ENCODE data around the gene IGIP. TPM values are rescaled to one million over a fixed set of nuclear protein-coding genes. Genes with fewer than 3 reads are reported as not detected.

Gene IGIP
- total RNA-seq, result 10 to 100 TPM in 1 of 4 donors, 1 to 10 TPM in 3; 6.7 to 13.1 (median 8.2) TPM

GRCh38 chr5:140125637-140126036 is at the start of gene IGIP:
TSS of gene IGIP (plus strand) at chr5:140125937. CDS start at chr5:140128477, 2,540 bp downstream.
- in situ Hi-C loops (cut with MboI; ENCODE audit: low sequenced_read_pairs in 4 of 4), result no loop called here
- ATAC-seq (no peak), DNase-seq (no peak)
- intact Hi-C loops (cut with DNase I; ENCODE audit: low total_unique reads), result no loop called here
- H3K9me3 ChIP-seq, result no peaks in the 10 kb centered on the region
- H3K4me3 ChIP-seq, result no peak within 1 kb of the TSS
- H3K36me3 ChIP-seq, result no peaks in the 10 kb centered on the region
- no peaks in the 10 kb centered on the region for H3K27me3 ChIP-seq
- TF ChIP-seq POLR2A (IDR thresholded peaks at IDR 0.05) (no peak), CTCF (IDR thresholded peaks at IDR 0.05 in 4 of 5, conservative IDR thresholded peaks at IDR 0.05 in 1 of 5) (no peak)
- H3K27ac ChIP-seq, result no peak within 1 kb of the TSS
- H3K4me1 ChIP-seq, result peaks cover 14 to 24% of the 10 kb centered on the region in 2 donors

DNA sequence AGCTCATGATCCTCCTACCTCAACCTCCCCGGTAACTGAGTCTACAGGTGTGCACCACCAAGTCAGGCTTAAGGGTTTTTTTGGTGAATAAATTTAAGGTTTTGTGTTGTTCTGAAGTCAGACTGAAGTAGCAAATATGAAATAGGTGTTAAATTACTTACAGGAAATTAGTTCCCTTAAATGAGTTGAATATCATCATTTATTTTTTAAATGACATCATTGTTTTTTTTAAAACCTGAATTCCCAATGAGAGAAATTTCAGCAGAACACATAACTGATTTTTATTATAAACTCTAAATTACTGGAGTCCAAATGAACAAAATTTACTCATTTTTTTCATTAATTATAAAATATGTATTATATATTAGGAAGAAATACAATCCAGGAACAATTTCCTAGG is 49.6 kb upstream of the IGIP start:
- DNase-seq, result no peak
- ATAC-seq, result no peak
- Histone ChIP-seq H3K4me3 (no peak overlapping the region), H3K36me3 (no peaks in the 10 kb centered on the region), H3K27me3 (no peaks in the 10 kb centered on the region), H3K27ac (no peak overlapping the region), H3K4me1 (no peaks in the 10 kb centered on the region), H3K9me3 (no peaks in the 10 kb centered on the region)
- in situ Hi-C loops (cut with MboI; ENCODE audit: low sequenced_read_pairs in 4 of 4), result no loop called here
- intact Hi-C loops (cut with DNase I; ENCODE audit: low total_unique reads), result no loop called here
- TF ChIP-seq POLR2A (IDR thresholded peaks at IDR 0.05) (no peak), CTCF (IDR thresholded peaks at IDR 0.05 in 4 of 5, conservative IDR thresholded peaks at IDR 0.05 in 1 of 5) (no peak)

GRCh38 chr5:140076788-140077187 is 48.9 kb upstream of the IGIP start:
- no peak for ATAC-seq

GRCh38 chr5:140083120-140083519 is 42.6 kb upstream of the IGIP start:
- in situ Hi-C loops (cut with MboI; ENCODE audit: low sequenced_read_pairs in 4 of 4), result loop anchor here in 1 of 4 donors (10.0 kb wide), 2 partner anchors 52 to 298 kb away; no protein-coding TSS in a partner anchor
- DNase-seq (no peak), ATAC-seq (no peak)
- H3K4me1 ChIP-seq, result no peaks in the 10 kb centered on the region
- H3K9me3 ChIP-seq, result no peaks in the 10 kb centered on the region
- no peak overlapping the region for H3K4me3 ChIP-seq
- TF ChIP-seq POLR2A (IDR thresholded peaks at IDR 0.05), result no peak
- no peak for TF ChIP-seq CTCF (IDR thresholded peaks at IDR 0.05 in 4 of 5, conservative IDR thresholded peaks at IDR 0.05 in 1 of 5)
- H3K36me3 ChIP-seq, result no peaks in the 10 kb centered on the region
- H3K27ac ChIP-seq, result no peak overlapping the region
- no peaks in the 10 kb centered on the region for H3K27me3 ChIP-seq
- intact Hi-C loops (cut with DNase I; ENCODE audit: low total_unique reads), result no loop called here

More at GRCh38 chr5:140076788-140077187, 48.9 kb upstream of the IGIP start:
- TF ChIP-seq CTCF (IDR thresholded peaks at IDR 0.05 in 4 of 5, conservative IDR thresholded peaks at IDR 0.05 in 1 of 5) (no peak), POLR2A (IDR thresholded peaks at IDR 0.05) (no peak)
- no peaks in the 10 kb centered on the region for H3K27me3 ChIP-seq
- no peak for DNase-seq
- no peaks in the 10 kb centered on the region for H3K9me3 ChIP-seq
- H3K4me1 ChIP-seq, result no peaks in the 10 kb centered on the region
- H3K36me3 ChIP-seq, result no peaks in the 10 kb centered on the region
- in situ Hi-C loops (cut with MboI; ENCODE audit: low sequenced_read_pairs in 4 of 4), result no loop called here
- H3K27ac ChIP-seq, result no peak overlapping the region
- H3K4me3 ChIP-seq, result no peak overlapping the region
- intact Hi-C loops (cut with DNase I; ENCODE audit: low total_unique reads), result no loop called here

DNA sequence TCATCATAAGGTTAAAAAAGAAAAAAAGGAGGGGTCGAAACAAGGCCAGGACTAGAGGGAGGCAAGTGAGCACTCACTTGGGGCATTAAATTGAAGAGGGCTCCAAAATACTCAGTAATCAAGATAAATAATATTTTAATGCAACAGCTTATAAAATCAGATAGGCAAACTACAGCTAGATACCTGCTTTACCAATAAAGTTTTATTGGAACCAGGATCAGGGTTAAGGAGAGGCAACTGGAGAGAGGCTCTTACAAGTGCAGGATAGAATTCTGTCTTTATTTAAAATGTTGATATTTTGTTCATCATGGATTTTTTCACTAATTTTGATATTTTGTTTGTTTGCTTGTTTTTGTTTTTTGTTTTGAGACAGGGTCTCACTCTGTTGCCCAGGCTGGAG is 42.1 kb upstream of the IGIP start:
- TF ChIP-seq CTCF (IDR thresholded peaks at IDR 0.05 in 4 of 5, conservative IDR thresholded peaks at IDR 0.05 in 1 of 5), result no peak
- no peak for TF ChIP-seq POLR2A (IDR thresholded peaks at IDR 0.05)
- Histone ChIP-seq H3K27ac (no peak overlapping the region), H3K36me3 (no peaks in the 10 kb centered on the region), H3K4me3 (no peak overlapping the region), H3K4me1 (no peaks in the 10 kb centered on the region), H3K27me3 (no peaks in the 10 kb centered on the region), H3K9me3 (no peaks in the 10 kb centered on the region)
- DNase-seq, result no peak
- ATAC-seq, result no peak
- in situ Hi-C loops (cut with MboI; ENCODE audit: low sequenced_read_pairs in 4 of 4), result loop anchor here in 1 of 4 donors (10.0 kb wide), 2 partner anchors 51 to 299 kb away; no protein-coding TSS in a partner anchor
- intact Hi-C loops (cut with DNase I; ENCODE audit: low total_unique reads), result no loop called here
